ENCODE measurements around the gene CD8A.
A peak's percentile ranks its signal among the peaks of the same experiment; 100 is the strongest.
"Not testable (repeated sequence)": the region's sequence is repeated elsewhere in the genome, so short reads cannot be mapped to it uniquely, and the experiment has no call there.

CD8A gene

GRCh38 chr2:86835548-86835889 lies 44.8 kb upstream of the CD8A start:
- H3K79me1 ChIP-seq (ENCODE audit: low read length); H4K5ac ChIP-seq (ENCODE audit: low read length); H3K79me2 ChIP-seq (ENCODE audit: control insufficient read depth, insufficient read depth, low read length); H3K4ac ChIP-seq (ENCODE audit: low read depth, low read length); H3K23ac ChIP-seq (ENCODE audit: low read length); H2AK5ac ChIP-seq (ENCODE audit: low read length); H3K18ac ChIP-seq (ENCODE audit: low read length); H3K4me2 ChIP-seq (ENCODE audit: low read length); H3K4me3 ChIP-seq (ENCODE audit: low read length); H3K9ac ChIP-seq (ENCODE audit: low read length); DNase-seq; H2BK15ac ChIP-seq (replicated peaks; ENCODE audit: low read depth); H3K4me1 ChIP-seq (ENCODE audit: control insufficient read depth, low read depth, low read length); H2BK120ac ChIP-seq (ENCODE audit: low read depth, low read length); H3K27ac ChIP-seq (ENCODE audit: low read depth, low read length); H3K27me3 ChIP-seq (ENCODE audit: insufficient read depth, low read length, poor library complexity); H3K36me3 ChIP-seq (ENCODE audit: control insufficient read depth, insufficient read depth, low read length); H2BK5ac ChIP-seq (ENCODE audit: low read length); H3K56ac ChIP-seq (ENCODE audit: low read length); H4K8ac ChIP-seq (ENCODE audit: low read depth, low read length): not testable (repeated sequence)
- no CpG with 5 or more reads among the region's 4 CpGs for WGBS (ENCODE audit: extremely low coverage, insufficient coverage, low lambda C conversion rate)

GRCh38 chr2:86833315-86833714 lies 42.6 kb upstream of the CD8A start:
- Histone ChIP-seq H3K4me3 (ENCODE audit: low read length) (no peak overlapping the region), H3K4me2 (ENCODE audit: low read length) (no peak overlapping the region), H3K4ac (ENCODE audit: low read depth, low read length) (no peak overlapping the region), H2BK15ac (replicated peaks; ENCODE audit: low read depth) (no peak overlapping the region), H3K4me1 (ENCODE audit: control insufficient read depth, low read depth, low read length) (no peaks in the 10 kb centered on the region), H3K23ac (ENCODE audit: low read length) (no peak overlapping the region), H4K8ac (ENCODE audit: low read depth, low read length) (no peak overlapping the region), H3K79me2 (ENCODE audit: control insufficient read depth, insufficient read depth, low read length) (no peaks in the 10 kb centered on the region), H3K9ac (ENCODE audit: low read length) (no peak overlapping the region), H3K27me3 (ENCODE audit: insufficient read depth, low read length, poor library complexity) (no peaks in the 10 kb centered on the region), H3K56ac (ENCODE audit: low read length) (no peak overlapping the region), H2BK5ac (ENCODE audit: low read length) (no peak overlapping the region), H3K36me3 (ENCODE audit: control insufficient read depth, insufficient read depth, low read length) (no peaks in the 10 kb centered on the region), H4K5ac (ENCODE audit: low read length) (no peak overlapping the region), H3K79me1 (ENCODE audit: low read length) (no peaks in the 10 kb centered on the region), H3K27ac (ENCODE audit: low read depth, low read length) (no peak overlapping the region), H3K18ac (ENCODE audit: low read length) (no peak overlapping the region), H2BK120ac (ENCODE audit: low read depth, low read length) (no peak overlapping the region), H2AK5ac (ENCODE audit: low read length) (no peak overlapping the region)
- WGBS (ENCODE audit: extremely low coverage, insufficient coverage, low lambda C conversion rate): no CpG with 5 or more reads among the region's 10 CpGs
- DNase-seq: no peak

- no peak overlapping the region for H3K4me3 ChIP-seq (ENCODE audit: low read length)
- no peak overlapping the region for H3K56ac ChIP-seq (ENCODE audit: low read length)
- no peak for DNase-seq
- no peak overlapping the region for H2AK5ac ChIP-seq (ENCODE audit: low read length)
- no peak overlapping the region for H3K4me2 ChIP-seq (ENCODE audit: low read length)
- H3K27ac ChIP-seq (ENCODE audit: low read depth, low read length): no peak overlapping the region
- no peaks in the 10 kb centered on the region for H3K4me1 ChIP-seq (ENCODE audit: control insufficient read depth, low read depth, low read length)
- H2BK120ac ChIP-seq (ENCODE audit: low read depth, low read length): peak overlapping the region; percentile 61
- H3K9ac ChIP-seq (ENCODE audit: low read length): no peak overlapping the region
- WGBS (ENCODE audit: extremely low coverage, insufficient coverage, low lambda C conversion rate): no CpG with 5 or more reads among the region's 7 CpGs
- H3K18ac ChIP-seq (ENCODE audit: low read length): no peak overlapping the region
- H3K23ac ChIP-seq (ENCODE audit: low read length): no peak overlapping the region
- H4K8ac ChIP-seq (ENCODE audit: low read depth, low read length): no peak overlapping the region
- no peaks in the 10 kb centered on the region for H3K27me3 ChIP-seq (ENCODE audit: insufficient read depth, low read length, poor library complexity)
- H3K79me1 ChIP-seq (ENCODE audit: low read length): no peaks in the 10 kb centered on the region
- no peak overlapping the region for H2BK5ac ChIP-seq (ENCODE audit: low read length)
- H2BK15ac ChIP-seq (replicated peaks; ENCODE audit: low read depth): no peak overlapping the region
- no peaks in the 10 kb centered on the region for H3K79me2 ChIP-seq (ENCODE audit: control insufficient read depth, insufficient read depth, low read length)
- no peak overlapping the region for H4K5ac ChIP-seq (ENCODE audit: low read length)
- no peak overlapping the region for H3K4ac ChIP-seq (ENCODE audit: low read depth, low read length)
- H3K36me3 ChIP-seq (ENCODE audit: control insufficient read depth, insufficient read depth, low read length): no peaks in the 10 kb centered on the region
These were observed 41.8 kb upstream of the CD8A start for GRCh38 chr2:86832334-86833096.

- no CpG with 5 or more reads among the region's 2 CpGs for WGBS (ENCODE audit: extremely low coverage, insufficient coverage, low lambda C conversion rate)
- Histone ChIP-seq H3K4me3 (ENCODE audit: low read length) (no peak overlapping the region), H2BK5ac (ENCODE audit: low read length) (no peak overlapping the region), H4K5ac (ENCODE audit: low read length) (no peak overlapping the region), H2AK5ac (ENCODE audit: low read length) (no peak overlapping the region), H3K9ac (ENCODE audit: low read length) (no peak overlapping the region), H3K27me3 (ENCODE audit: insufficient read depth, low read length, poor library complexity) (no peaks in the 10 kb centered on the region), H2BK15ac (replicated peaks; ENCODE audit: low read depth) (no peak overlapping the region), H3K27ac (ENCODE audit: low read depth, low read length) (no peak overlapping the region), H4K8ac (ENCODE audit: low read depth, low read length) (no peak overlapping the region), H3K36me3 (ENCODE audit: control insufficient read depth, insufficient read depth, low read length) (no peaks in the 10 kb centered on the region), H3K4me1 (ENCODE audit: control insufficient read depth, low read depth, low read length) (no peaks in the 10 kb centered on the region), H3K79me2 (ENCODE audit: control insufficient read depth, insufficient read depth, low read length) (no peaks in the 10 kb centered on the region), H3K23ac (ENCODE audit: low read length) (no peak overlapping the region), H3K4me2 (ENCODE audit: low read length) (no peak overlapping the region), H3K56ac (ENCODE audit: low read length) (no peak overlapping the region), H3K4ac (ENCODE audit: low read depth, low read length) (no peak overlapping the region), H2BK120ac (ENCODE audit: low read depth, low read length) (no peak overlapping the region), H3K79me1 (ENCODE audit: low read length) (no peaks in the 10 kb centered on the region), H3K18ac (ENCODE audit: low read length) (no peak overlapping the region)
- no peak for DNase-seq
These were observed 40.8 kb upstream of the CD8A start for GRCh38 chr2:86831537-86831936.

- Histone ChIP-seq H3K9ac (ENCODE audit: low read length) (no peak overlapping the region), H3K4me3 (ENCODE audit: low read length) (no peak overlapping the region), H4K5ac (ENCODE audit: low read length) (no peak overlapping the region), H3K4ac (ENCODE audit: low read depth, low read length) (no peak overlapping the region), H3K4me1 (ENCODE audit: control insufficient read depth, low read depth, low read length) (no peaks in the 10 kb centered on the region), H3K27me3 (ENCODE audit: insufficient read depth, low read length, poor library complexity) (no peaks in the 10 kb centered on the region), H3K23ac (ENCODE audit: low read length) (no peak overlapping the region), H2AK5ac (ENCODE audit: low read length) (no peak overlapping the region), H3K18ac (ENCODE audit: low read length) (no peak overlapping the region), H3K4me2 (ENCODE audit: low read length) (no peak overlapping the region), H2BK15ac (replicated peaks; ENCODE audit: low read depth) (no peak overlapping the region), H3K79me1 (ENCODE audit: low read length) (no peaks in the 10 kb centered on the region), H3K79me2 (ENCODE audit: control insufficient read depth, insufficient read depth, low read length) (no peaks in the 10 kb centered on the region), H3K36me3 (ENCODE audit: control insufficient read depth, insufficient read depth, low read length) (no peaks in the 10 kb centered on the region), H2BK5ac (ENCODE audit: low read length) (no peak overlapping the region), H3K27ac (ENCODE audit: low read depth, low read length) (no peak overlapping the region), H4K8ac (ENCODE audit: low read depth, low read length) (no peak overlapping the region), H3K56ac (ENCODE audit: low read length) (no peak overlapping the region), H2BK120ac (ENCODE audit: low read depth, low read length) (no peak overlapping the region)
- no peak for DNase-seq
- no CpG with 5 or more reads among the region's 4 CpGs for WGBS (ENCODE audit: extremely low coverage, insufficient coverage, low lambda C conversion rate)
These were observed 36.2 kb upstream of the CD8A start for GRCh38 chr2:86826951-86827350.

Data from mesendoderm (in vitro differentiated cells).